NCI-H1436 (cell line): ENCODE data around the gene BRDT.
"Not testable (repeated sequence)": the region's sequence is repeated elsewhere in the genome, so short reads cannot be mapped to it uniquely, and the experiment has no call there.

Experiments
- DNase-seq: peaks from one replicate; lab custom pipeline; 2025; lab: John Stamatoyannopoulos, UW

Gene BRDT

GRCh38 chr1:91993256-91993655 is 44.1 kb downstream of the BRDT start:
- no peak for DNase-seq

DNA sequence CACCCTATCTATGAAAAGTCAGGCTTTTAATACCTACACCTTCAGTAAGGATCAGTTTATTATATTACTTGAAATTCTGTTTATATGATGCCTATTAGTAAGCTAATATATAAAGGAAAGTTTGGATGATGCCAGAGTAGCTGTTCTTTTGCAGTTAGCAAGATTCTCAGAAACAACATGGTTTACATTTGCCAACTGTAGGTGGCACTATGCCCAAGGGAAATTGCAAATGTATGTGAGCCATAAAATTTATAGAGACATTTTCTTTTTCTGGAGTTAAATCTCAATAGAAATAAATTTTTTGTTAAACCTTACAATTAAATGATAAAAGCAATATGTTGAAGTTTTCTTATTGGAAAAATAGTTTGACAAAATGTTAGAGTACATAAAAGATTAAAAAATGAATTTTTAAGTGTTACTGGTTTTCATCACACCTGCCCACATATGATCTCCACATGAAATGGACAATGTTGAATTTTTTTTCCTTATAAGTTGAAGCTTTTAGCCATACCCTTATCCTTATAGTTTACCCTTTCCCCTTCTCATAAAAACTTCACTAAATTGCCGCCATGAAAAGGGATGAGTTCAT is 48.5 kb downstream of the BRDT start:
- peak; percentile 44 for DNase-seq

GRCh38 chr1:92004129-92004528 is 54.9 kb downstream of the BRDT start:
- DNase-seq = no peak

DNA sequence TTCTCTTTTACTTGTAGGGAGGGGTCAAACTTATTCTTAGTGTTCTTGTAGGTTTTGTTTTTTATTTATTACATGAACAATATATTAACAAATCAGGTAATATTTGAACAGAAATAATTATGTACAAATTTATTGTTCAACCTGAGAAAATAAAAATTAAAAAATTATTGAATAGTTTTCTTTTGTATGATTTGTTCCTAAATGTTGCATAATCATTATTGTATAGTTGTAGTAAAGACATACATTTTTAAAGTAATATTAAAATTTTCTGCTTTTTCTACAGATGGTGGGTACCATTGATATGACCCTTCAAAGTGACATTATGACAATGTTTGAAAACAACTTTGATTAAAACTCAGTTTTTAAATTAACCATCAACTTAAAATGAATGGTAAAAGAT is 64.7 kb downstream of the BRDT start:
- DNase-seq = no peak

- DNase-seq = no peak
These were observed 67.6 kb downstream of the BRDT start for GRCh38 chr1:92016720-92017316.

DNA sequence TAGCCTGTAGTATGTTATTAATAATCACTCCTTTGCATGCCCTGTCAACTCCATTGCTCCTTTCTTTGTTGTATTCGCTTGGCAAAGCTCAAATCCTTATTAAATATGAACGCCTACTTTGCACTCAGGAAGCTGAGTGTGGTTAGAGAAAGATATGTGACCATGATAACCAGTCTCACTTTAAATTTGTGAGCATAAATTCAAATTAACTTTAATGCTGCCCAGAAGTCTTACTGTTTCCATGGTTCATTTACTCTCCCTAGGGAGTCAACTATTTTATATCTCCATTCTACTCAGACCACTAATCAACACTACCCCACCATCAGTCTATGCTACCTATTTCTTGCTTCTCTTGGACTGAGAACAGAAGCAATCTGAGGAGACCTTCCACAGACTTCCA is 68.5 kb downstream of the BRDT start:
- DNase-seq = no peak

GRCh38 chr1:92026042-92026441 is 76.8 kb downstream of the BRDT start:
- not testable (repeated sequence) for DNase-seq

GRCh38 chr1:92026806-92027205 is 77.6 kb downstream of the BRDT start:
- no peak for DNase-seq

DNA sequence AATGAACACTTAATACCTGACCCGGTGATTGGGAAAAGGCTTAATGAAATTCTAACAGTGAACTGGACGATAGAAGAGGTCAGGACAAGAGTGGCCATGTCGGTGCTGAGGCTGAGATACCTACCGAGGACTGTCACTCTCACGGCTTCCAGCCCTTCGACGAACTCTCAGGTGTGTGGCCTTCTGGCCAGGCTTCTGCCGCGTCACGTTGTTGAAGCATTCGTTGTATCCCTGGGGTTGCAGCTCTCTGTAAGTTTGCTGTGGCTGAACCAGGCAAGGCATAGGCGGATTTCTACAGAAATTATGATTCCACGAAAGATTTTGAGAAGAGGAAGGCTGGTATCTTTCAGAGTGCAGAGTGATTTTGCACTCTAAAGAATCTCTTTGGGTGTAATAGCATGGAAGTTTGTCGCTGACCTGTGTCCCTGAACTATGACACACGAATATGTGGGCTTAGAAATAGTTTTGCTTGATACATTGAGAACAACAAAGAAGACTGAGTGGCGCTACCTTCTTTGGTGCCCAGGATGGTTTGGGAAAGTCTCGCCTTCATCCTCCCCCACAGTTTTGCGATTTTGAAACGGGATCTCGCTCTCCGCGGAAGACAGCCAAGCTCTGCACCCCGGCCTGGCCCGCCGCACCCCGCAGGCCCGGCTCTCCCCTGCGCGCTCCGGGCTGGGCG is 80.2 kb downstream of the BRDT start:
- DNase-seq = no peak

GRCh38 chr1:92030656-92031107 is 81.5 kb downstream of the BRDT start:
- no peak for DNase-seq

DNA sequence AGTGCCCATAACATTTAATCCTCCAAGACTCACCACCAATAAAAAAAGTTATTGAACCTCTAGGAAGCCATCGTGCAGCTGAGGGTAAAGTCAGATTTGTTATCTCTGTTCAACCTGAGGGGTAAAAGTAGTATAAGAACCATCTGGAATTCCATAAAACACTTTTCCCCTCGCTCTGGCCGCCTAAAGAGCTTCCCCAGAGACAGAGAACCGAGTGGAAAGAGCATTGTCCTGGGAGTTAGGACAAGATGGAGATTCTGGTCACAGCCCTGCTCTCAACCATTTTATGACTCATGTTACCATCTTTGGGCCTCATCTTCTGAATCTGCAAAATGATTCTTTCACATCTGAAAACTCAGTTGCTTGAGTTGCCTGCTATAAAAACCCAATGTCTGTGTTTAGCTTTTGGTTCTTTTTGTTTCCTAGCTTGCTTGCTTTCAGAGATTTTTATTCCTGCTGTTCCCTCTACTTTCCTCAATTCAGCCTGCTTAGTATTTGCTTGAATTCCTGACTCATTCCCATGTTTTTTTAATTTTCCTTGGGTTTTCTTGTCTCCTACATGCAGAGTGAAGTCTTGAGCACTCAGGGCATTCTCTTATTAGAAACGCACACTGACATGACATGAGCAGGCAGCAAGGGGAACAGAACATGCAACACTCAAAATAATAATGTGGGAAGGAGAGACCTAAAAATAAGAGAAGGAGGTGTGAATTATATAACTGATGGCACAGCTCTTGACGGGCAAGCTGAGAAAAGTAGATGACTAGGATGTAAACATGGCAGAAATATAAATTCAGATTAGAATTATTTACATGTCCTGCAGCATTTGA is 82.3 kb downstream of the BRDT start:
- DNase-seq = no peak

GRCh38 chr1:92037400-92037799 is 88.2 kb downstream of the BRDT start:
- DNase-seq = no peak

GRCh38 chr1:92038695-92039346 is 89.6 kb downstream of the BRDT start:
- no peak for DNase-seq

DNA sequence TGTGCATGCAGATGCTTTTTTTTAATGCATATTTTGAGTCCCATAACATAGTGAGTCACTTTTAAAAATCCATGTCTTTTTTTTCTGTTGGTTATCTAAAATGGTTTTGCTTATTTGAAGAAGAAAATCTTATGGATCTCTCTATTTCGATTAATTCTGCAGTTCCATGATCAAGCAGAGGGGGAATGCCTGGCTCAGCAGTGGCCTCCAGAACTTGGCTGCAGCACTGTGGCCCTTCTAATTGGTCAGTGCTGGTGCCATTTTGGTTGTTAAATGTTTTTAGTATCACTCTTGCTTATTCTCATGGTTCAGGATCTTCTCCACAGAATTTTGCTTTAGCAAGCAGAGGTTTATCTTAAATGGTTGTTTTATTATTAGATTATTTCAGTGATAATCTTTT is 91.8 kb downstream of the BRDT start:
- no peak for DNase-seq

DNA sequence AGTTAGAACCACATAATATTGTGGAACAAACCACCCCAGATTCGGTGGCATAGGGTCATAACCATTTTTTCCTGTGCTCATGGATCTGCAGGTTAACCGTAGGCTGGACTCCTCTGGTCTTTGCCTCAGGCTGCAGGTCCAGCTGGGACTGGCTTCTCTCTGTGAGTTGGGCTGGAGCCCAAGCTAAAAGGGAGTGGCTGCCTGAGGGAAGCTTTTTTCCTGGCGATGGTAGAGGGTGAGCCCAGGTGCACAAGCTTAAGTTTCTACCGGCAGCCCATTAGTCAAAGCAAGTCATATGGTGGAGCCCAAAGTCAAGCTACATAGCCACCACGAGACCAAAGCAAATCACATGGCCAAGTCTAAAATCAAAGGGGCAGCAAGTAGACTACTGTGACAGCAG is 94.4 kb downstream of the BRDT start:
- no peak for DNase-seq

DNA sequence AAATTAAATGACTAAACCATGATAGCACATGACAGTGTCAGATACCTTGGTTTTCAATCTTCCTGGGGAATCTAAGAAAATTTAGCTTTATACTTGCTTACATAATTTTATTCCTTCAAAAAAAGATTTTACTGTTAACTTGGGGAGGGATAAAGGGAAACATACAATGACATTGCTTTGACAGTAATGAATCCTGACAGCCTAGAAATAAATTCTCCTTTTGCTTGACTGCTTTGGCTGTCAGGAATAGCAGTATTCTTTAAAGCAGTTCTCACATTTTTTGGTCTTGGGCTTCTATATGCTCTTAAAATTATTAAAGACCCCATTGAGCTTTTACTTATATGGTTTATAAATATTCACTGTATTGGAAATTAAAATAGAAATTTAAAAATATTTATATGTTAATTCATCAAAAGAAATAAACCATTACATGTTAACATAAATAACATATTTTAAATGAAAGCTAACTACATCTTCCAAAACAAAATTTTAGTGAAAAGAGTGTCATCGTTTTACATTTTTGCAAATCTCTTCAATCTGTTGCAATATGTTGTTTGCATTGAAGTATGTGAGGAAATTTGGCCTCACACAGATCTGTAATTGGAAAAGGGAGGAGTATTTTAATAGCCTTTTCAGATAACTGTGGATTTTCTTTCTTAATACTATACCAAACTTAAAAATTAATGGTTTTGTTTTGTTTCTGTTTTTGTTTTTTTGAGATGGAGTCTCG is 96.7 kb downstream of the BRDT start:
- no peak for DNase-seq

DNA sequence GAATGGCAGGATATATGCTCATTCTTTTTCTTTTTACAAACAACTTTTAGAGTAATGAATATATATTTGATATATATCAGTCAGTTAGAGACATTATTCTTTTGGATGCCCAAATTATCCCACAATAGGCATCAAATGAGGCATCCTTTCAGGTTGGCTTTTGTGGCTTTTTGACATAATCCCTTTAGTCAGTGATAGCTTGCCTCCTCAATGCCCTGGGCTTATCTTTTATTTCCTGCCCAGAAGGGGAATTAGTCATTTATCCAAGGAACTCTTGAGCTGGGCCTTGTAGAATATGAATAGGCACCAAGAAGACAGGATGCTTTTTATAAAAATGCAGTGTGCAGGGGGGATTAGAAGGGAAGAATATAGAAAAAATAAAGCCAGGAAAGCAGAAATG is 102.7 kb downstream of the BRDT start:
- DNase-seq = no peak
